Measurements from ENCODE around the gene CCDC97.
A peak's percentile ranks its signal among the peaks of the same experiment; 100 is the strongest.
"Not testable (repeated sequence)": the region's sequence is repeated elsewhere in the genome, so short reads cannot be mapped to it uniquely, and the experiment has no call there.

CCDC97 gene

GRCh38 chr19:41310033-41310831 lies at the start of gene CCDC97:
Gene CCDC97 (plus strand): TSS chr19:41310172. CDS start chr19:41310311, 139 bp downstream.
- peak; percentile 85 for DNase-seq (ENCODE audit: low read depth)

GRCh38 chr19:41261474-41262190 lies 48.3 kb upstream of the CCDC97 start:
- no peak for DNase-seq (ENCODE audit: low read depth)

- DNase-seq (ENCODE audit: low read depth): peak; percentile 69
Measured at GRCh38 chr19:41263042-41263849, 46.7 kb upstream of the CCDC97 start.

GRCh38 chr19:41263850-41264580 lies 46.0 kb upstream of the CCDC97 start, which contains the start of gene HNRNPUL1:
Gene HNRNPUL1 (plus strand): TSS chr19:41264372. CDS start chr19:41264504, 132 bp downstream.
- peak; percentile 100 for DNase-seq (ENCODE audit: low read depth)

GRCh38 chr19:41264581-41265394 lies 45.2 kb upstream of the CCDC97 start:
- no peak for DNase-seq (ENCODE audit: low read depth)

- DNase-seq (ENCODE audit: low read depth): no peak
Measured at GRCh38 chr19:41265395-41266153, 44.4 kb upstream of the CCDC97 start.

- no peak for DNase-seq (ENCODE audit: low read depth)
Measured at GRCh38 chr19:41269055-41269454, 40.9 kb upstream of the CCDC97 start.

GRCh38 chr19:41269571-41269970 lies 40.4 kb upstream of the CCDC97 start:
- DNase-seq (ENCODE audit: low read depth): no peak

GRCh38 chr19:41273076-41273475 lies 36.9 kb upstream of the CCDC97 start:
- no peak for DNase-seq (ENCODE audit: low read depth)

GRCh38 chr19:41274802-41275201 lies 35.2 kb upstream of the CCDC97 start:
- no peak for DNase-seq (ENCODE audit: low read depth)

GRCh38 chr19:41276231-41276630 lies 33.7 kb upstream of the CCDC97 start:
- DNase-seq (ENCODE audit: low read depth): no peak

GRCh38 chr19:41278478-41278877 lies 31.5 kb upstream of the CCDC97 start:
- DNase-seq (ENCODE audit: low read depth): no peak

GRCh38 chr19:41288673-41289530 lies 21.1 kb upstream of the CCDC97 start:
- no peak for DNase-seq (ENCODE audit: low read depth)

- not testable (repeated sequence) for DNase-seq (ENCODE audit: low read depth)
Measured at GRCh38 chr19:41289814-41290213, 20.2 kb upstream of the CCDC97 start.

GRCh38 chr19:41294393-41294792 lies 15.6 kb upstream of the CCDC97 start:
- no peak for DNase-seq (ENCODE audit: low read depth)

- DNase-seq (ENCODE audit: low read depth): no peak
Measured at GRCh38 chr19:41295499-41295898, 14.5 kb upstream of the CCDC97 start.

GRCh38 chr19:41296433-41296871 lies 13.5 kb upstream of the CCDC97 start:
- DNase-seq (ENCODE audit: low read depth): no peak

GRCh38 chr19:41297628-41298347 lies 12.2 kb upstream of the CCDC97 start:
- no peak for DNase-seq (ENCODE audit: low read depth)
